GM06990 (cell line): ENCODE data around the gene RAB33A.

Experiments used
- DNase-seq: peaks from one replicate; pipeline ENCODE4 v3.0.0-alpha.2; 2011; ENCODE audit not compliant: insufficient read length; ENCODE audit errors: extremely low read depth
- H3K27me3 ChIP-seq: replicated peaks from 2 replicates; pipeline ENCODE4 v1.6.0; 2011; ENCODE audit warnings: low read length; ENCODE audit not compliant: control insufficient read depth, insufficient read depth
- H3K36me3 ChIP-seq: 2 replicates; pipeline ENCODE4 v1.5.1; 2011; ENCODE audit warnings: low read length; ENCODE audit not compliant: control insufficient read depth, insufficient read depth
- H3K4me3 ChIP-seq: replicated peaks from 2 replicates; pipeline ENCODE4 v1.5.1; 2011; ENCODE audit warnings: low read depth, mild to moderate bottlenecking, control low read depth, low read length
- TF ChIP-seq, protein P1 (sequence below): IDR thresholded peaks from 2 replicates; pipeline ENCODE4 v1.5.1; 2011; ENCODE audit warnings: low read length, control low read depth, mild to moderate bottlenecking, inconsistent platforms; ENCODE audit not compliant: insufficient read depth, poor library complexity, severe bottlenecking

RAB33A gene

DNA sequence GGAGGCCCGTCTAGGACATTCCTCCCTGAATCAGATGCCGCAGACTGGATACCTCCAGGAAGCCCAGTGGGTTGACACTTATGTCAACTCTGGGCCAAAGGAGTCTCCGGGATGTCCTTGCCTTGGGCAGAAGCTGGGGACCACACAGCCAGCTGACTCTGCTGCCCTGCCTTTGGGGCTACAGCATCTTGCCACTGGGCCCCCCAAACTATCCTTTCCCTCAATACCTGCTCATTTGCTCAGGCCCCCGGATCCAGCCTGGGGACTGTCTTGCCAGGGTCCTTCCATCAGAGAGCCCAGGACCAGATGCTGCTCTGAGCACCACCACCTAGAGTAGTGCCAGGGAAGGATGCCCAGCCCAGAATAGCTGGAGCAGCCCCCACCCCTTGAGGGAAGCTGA lies 19.0 kb downstream of the RAB33A start:
- TF ChIP-seq, protein P1, sequence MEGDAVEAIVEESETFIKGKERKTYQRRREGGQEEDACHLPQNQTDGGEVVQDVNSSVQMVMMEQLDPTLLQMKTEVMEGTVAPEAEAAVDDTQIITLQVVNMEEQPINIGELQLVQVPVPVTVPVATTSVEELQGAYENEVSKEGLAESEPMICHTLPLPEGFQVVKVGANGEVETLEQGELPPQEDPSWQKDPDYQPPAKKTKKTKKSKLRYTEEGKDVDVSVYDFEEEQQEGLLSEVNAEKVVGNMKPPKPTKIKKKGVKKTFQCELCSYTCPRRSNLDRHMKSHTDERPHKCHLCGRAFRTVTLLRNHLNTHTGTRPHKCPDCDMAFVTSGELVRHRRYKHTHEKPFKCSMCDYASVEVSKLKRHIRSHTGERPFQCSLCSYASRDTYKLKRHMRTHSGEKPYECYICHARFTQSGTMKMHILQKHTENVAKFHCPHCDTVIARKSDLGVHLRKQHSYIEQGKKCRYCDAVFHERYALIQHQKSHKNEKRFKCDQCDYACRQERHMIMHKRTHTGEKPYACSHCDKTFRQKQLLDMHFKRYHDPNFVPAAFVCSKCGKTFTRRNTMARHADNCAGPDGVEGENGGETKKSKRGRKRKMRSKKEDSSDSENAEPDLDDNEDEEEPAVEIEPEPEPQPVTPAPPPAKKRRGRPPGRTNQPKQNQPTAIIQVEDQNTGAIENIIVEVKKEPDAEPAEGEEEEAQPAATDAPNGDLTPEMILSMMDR = no peak
- Histone ChIP-seq H3K27me3 (no peaks in the 10 kb centered on the region), H3K36me3 (no peaks in the 10 kb centered on the region), H3K4me3 (no peak overlapping the region)
- DNase-seq = no peak

DNA sequence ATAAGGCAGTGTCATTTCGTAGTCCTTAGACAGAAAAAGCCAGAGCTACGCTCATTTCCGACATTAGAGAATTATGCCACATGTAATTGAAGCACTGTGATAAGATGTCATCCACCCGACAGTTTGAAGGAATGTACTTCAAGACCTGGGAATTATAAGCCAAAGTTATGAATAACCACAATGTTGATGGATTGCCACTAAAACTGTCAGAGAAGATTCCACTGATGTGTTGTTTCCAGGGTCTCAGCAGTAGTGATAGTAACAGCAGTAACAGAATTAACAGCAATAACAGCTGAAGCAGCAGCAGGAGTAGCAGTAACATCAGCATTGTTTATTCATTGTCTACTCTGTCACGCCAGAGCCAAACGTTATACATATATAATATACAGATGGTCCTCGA lies 24.7 kb downstream of the RAB33A start:
- H3K36me3 ChIP-seq = no peaks in the 10 kb centered on the region
- DNase-seq = no peak
- no peak overlapping the region for H3K4me3 ChIP-seq
- H3K27me3 ChIP-seq = no peaks in the 10 kb centered on the region
- TF ChIP-seq, protein P1 = no peak

DNA sequence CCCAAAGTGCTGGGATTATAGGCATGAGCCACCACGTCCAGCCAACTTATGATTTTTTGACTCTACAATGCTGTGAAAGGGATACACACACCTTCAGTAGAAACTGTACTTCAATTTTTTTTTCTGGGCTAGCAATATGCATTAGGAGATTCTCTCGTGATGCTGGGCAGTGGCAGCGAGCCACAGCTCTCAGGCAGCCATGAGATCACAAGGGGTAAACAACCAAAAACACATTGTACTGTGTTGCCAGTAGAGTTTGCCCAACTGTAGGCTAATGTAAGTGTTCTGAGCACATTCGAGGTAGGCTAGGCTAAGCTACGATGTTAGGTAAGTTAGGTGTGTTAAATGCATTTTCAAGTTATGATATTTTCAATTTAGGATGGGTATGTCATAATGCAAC lies 25.7 kb downstream of the RAB33A start:
- no peak for DNase-seq
- TF ChIP-seq, protein P1 = no peak
- no peaks in the 10 kb centered on the region for H3K36me3 ChIP-seq
- no peak overlapping the region for H3K4me3 ChIP-seq
- no peaks in the 10 kb centered on the region for H3K27me3 ChIP-seq

DNA sequence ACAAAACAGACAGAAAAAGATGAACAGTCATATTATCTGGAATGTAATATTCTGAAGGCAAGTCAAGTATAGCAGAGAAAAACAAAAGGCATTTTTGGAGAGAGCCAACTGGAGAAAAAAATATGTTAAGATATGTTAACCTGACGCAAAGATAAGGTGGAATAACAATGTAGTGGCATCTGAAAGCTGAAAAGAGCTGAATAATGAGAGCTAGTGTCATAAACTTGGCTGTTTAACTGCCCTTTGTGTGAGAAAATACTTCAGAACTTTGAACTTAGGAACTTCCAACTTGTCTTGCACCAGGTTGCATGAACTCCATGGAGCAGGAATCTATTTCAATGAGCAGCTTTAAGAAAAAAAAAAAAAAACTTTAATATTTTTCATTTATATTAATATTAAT lies 32.9 kb downstream of the RAB33A start:
- no peaks in the 10 kb centered on the region for H3K27me3 ChIP-seq
- no peak overlapping the region for H3K4me3 ChIP-seq
- TF ChIP-seq, protein P1 = no peak
- DNase-seq = no peak
- H3K36me3 ChIP-seq = peaks cover 2% of the 10 kb centered on the region

DNA sequence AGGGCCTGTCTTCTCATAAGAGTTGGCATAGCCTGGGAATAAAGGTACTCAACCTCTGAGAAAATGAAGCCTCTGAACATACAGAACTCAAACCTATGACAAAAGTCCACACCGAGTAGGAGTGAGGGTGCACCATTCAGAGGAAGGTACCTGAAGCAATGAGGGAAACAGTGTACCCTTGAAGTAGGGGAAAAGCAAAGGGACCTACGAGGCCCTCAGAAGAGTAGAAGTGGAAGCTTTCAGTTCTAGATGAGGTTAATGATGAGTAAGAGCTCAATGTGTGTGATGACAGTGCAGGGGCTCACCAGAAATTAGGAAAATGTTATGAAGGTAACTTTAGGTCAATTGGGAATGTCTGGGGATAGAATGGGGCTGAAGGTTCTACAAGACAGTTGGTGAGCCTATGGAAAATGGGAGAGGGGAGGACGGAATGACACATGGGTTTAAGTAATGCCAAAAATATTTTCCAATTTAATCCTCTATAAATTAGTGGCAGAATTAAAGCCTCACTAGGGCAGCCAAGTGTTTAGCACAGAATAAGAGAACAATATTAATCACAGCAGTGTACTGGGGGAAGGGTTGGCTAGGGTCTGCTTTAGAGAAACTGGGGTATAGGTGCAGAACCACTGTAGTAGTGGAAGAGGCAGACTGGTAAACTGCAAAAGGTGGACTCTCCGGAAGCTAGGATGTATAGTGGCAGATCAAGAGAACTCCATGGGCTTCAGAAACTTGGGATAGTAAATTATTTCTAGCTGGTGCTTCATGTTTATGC lies 39.8 kb downstream of the RAB33A start:
- TF ChIP-seq, protein P1 = no peak
- H3K36me3 ChIP-seq = no peaks in the 10 kb centered on the region
- H3K27me3 ChIP-seq = no peaks in the 10 kb centered on the region

More for the DNA sequence above, 39.8 kb downstream of the RAB33A start:
- DNase-seq = no peak
- H3K4me3 ChIP-seq = no peak overlapping the region
